PC-3 (cell line): ENCODE results near the gene FCSK.
"Not testable (repeated sequence)": the region's sequence is repeated elsewhere in the genome, so short reads cannot be mapped to it uniquely, and the experiment has no call there.

ENCODE experiments used
- CTCF ChIP-seq: fragments of 300-600 bp; sonication (generic); conservative IDR thresholded peaks from 2 replicates; pipeline ENCODE4 v1.5.1; 2017; ENCODE audit warnings: antibody characterized with exemption, low read depth, mild to moderate bottlenecking, low read length
- EZH2 ChIP-seq: fragments of 300-600 bp; sonication (generic); IDR thresholded peaks from one replicate; pipeline ENCODE4 v1.6.1; 2017; ENCODE audit warnings: antibody characterized with exemption, mild to moderate bottlenecking, low read length; ENCODE audit not compliant: unreplicated experiment
- EZH2phosphoT487 ChIP-seq: fragments of 300-600 bp; sonication (generic); IDR thresholded peaks from 2 replicates; pipeline ENCODE4 v1.6.1; 2018; ENCODE audit warnings: mild to moderate bottlenecking, antibody characterized with exemption, low read length, borderline replicate concordance

DNA sequence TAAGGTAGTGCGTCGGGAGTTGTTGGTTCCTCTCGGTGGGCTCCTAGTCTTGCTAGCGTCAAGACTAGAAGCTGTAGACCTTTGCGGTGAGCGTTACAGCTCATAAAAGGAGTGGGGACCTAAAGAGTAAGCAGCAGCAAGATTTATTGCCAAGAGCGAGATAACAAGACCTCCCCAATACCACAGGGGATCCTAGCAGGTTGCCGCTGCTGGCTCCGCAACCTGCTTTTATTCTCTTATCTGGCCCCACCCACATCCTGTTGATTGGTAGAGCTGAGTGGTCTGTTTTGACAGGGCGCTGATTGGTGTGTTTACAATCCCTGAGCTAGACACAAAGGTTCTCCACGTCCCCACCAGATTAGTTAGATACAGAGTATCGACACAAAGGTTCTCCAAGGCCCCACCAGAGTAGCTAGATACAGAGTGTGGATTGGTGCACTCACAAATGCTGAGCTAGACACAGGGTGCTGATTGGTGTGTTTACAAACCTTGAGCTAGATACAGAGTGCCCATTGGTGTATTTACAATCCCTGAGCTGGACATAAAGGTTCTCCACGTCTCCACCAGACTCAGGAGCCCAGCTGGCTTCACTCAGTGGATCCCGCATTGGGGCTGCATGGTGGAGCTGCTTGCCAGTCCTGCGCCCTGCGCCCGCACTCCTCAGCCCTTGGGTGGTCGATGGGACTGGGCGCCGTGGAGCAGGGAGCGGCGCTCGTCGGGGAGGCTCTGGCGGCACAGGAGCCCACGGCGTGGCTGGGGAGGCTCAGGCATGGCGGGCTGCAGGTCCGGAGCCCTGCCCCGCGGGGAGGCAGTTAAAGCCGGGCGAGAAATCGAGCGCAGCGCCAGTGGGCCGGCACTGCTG, 4.0 kb upstream of the FCSK start:
- not testable (repeated sequence) for TF ChIP-seq CTCF, EZH2phosphoT487, EZH2
